ENCODE data around the gene MAGEC3.
"Not testable (repeated sequence)": the region's sequence is repeated elsewhere in the genome, so short reads cannot be mapped to it uniquely, and the experiment has no call there.

Gene MAGEC3, protein sequence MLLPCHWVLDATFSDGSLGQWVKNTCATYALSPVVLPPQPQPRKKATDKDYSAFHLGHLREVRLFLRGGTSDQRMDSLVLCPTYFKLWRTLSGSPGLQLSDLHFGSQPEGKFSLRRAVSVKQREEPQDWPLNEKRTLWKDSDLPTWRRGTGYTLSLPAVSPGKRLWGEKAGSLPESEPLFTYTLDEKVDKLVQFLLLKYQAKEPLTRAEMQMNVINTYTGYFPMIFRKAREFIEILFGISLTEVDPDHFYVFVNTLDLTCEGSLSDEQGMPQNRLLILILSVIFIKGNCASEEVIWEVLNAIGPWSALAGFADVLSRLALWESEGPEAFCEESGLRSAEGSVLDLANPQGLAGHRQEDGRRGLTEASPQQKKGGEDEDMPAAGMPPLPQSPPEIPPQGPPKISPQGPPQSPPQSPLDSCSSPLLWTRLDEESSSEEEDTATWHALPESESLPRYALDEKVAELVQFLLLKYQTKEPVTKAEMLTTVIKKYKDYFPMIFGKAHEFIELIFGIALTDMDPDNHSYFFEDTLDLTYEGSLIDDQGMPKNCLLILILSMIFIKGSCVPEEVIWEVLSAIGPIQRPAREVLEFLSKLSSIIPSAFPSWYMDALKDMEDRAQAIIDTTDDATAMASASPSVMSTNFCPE

DNA sequence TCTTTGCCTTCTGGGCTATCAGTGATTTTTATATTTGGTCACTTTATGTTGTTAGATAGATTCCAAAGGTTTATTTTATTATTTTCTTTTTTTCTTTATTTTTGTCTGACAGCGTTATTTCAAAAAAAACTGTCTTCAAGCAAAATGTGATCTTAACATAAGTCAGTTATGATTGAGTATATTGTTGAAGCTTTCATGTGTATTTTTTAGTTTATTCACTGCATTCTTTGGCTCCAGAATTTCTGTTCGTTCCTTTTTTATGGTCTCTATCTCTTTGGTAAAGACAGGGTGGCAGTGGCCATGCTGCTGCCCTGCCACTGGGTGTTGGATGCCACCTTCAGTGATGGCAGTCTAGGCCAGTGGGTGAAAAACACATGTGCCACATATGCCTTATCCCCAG lies at the start of gene MAGEC3:
Gene MAGEC3, plus strand, starts transcription at position 301 of the 400 bp plus-strand sequence. Its CDS starts 0 bp downstream, at position 301.
- no peak for DNase-seq (ENCODE audit: low spot score)

DNA sequence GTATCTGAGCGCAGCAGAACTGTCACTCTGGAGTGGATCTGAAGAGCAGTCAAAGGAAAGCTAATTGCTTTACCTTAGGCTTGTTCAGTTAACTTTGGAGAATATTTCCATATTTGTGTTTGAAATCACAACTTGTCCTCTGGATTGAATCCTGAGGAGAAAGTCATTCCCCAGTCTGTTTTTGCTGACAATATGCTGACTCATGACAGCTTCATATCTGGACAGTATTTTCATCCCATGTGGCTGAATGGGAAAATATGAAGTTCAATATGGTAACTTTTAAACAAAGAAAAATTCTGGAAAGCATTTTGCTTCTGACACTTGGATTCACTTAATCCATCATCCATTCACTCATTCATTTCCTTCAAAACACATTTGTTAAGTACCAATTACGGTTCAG lies 46.3 kb upstream of the MAGEC3 start:
- DNase-seq (ENCODE audit: low spot score) = no peak

DNA sequence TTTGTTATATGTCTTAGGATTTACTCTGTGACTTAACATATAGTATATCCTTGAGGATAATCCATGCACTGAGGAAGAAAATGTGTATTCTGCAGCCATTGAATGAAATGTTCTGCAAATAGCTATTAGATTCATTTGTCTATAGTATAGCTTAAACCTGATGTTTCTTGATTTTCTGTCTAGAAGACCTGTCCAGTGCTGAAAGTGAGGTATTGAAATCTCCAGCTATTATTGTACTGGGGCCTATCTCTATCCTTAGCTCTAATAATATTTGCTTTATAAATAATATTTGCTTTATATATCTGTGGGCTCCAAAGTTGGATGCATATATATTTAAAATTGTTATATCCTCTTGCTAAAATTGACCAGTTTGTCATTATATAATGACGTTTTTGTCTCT lies 26.7 kb upstream of the MAGEC3 start:
- no peak for DNase-seq (ENCODE audit: low spot score)

DNA sequence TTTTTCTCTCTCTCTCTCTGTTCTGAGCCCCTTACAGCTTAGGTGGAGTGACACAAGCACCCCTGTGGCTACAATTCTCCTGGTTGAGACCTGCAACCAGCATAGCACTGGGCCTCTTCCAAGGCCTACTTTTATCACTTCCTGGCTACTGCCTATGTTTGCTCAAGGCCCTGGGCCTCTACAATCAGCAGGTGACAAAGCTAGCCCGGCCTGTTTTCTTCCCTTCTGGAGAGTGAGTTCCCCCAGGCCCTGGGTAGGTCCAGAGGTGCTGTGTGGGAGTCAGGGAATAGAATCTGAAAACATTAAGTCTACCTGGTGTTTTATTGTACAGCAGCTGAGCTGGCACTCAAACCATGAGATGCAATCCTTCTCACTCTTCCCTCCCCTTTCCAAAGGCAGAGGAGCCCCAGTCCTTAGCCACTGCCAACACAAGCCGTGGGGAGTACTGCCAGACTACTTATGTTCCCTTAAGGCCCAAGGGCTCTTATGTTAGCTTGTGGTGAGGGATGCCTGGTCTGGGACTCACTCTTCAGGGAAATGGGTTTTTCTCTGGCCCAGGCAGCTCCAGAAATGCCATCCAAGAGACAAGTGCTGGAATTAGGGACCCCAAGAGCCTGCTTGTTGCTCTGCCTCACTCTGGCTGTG lies 23.8 kb upstream of the MAGEC3 start:
- DNase-seq (ENCODE audit: low spot score) = no peak

DNA sequence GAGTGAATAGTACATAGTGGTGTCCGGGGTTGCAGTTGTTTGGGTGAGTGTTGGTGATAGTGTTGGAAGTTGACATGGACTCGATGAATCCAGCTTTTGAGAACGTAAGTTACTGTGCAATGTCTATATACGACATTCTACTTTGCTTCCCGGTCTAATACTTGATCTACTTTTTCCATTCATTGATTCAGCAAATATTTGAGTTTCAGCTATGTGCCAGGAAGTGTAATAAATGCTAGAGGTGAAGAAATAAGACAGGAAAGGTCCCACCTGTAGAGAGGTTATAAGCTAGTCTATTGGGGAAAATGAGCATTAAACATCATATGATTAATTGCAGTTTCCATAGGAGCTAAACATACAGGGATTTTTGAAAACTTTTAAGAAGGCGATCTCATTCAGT lies 22.2 kb upstream of the MAGEC3 start:
- DNase-seq (ENCODE audit: low spot score) = no peak

DNA sequence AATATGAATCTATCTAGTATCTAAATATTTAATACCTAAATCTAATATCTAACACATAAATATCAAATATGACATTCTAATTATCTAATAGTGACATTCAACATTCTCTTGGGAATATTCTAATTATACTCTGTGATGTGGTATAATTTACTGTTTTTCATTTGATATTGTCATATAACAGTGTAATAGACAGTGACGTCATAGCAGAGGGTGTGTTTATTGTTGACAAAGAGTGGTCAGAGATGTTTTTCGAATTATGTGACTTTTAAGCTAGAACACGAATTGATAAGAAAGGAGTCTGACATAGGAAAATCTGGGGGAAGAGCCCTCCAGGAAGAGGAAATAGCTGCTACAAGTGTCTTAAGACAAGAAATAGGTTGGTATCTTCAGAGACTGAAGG lies 5.9 kb upstream of the MAGEC3 start:
- no peak for DNase-seq (ENCODE audit: low spot score)

DNA sequence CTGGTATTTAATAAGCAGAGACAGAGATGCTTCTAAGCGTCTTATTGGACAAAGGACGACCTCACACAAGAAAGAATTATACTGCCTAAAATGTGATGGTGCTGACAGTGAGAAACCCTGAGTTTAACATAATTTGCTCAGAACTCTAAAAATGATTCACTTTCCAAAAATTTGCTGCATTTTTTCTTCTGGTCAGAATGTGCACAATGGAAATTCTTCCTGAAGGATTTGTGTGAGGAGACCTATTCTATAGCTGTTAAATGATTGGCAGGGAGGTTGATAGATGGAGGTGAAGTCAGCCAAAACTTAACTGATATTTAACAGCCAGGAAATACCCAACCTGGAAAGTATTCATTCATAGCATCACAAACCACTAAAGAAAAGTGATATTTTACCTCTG lies 1.7 kb downstream of the MAGEC3 start:
- no peak for DNase-seq (ENCODE audit: low spot score)

DNA sequence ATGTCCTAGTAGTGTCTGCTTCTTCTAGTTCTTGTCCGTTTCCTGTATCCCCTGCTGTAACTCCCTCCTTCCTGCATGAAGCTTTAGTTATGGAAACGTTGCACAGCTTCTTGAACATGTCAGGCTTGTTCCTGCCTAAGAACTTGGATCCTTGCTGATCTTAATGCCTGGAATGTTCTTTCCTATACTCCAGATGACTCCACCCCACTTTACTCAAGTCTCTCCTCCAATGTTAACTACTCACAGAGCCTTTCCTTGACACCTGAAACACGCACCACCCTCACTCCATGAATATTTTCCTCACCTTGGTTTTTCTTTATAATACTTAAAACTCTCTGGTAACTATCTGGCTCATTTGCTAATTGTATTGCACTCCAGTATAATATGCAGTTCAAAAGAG lies 19.4 kb downstream of the MAGEC3 start:
- no peak for DNase-seq (ENCODE audit: low spot score)

DNA sequence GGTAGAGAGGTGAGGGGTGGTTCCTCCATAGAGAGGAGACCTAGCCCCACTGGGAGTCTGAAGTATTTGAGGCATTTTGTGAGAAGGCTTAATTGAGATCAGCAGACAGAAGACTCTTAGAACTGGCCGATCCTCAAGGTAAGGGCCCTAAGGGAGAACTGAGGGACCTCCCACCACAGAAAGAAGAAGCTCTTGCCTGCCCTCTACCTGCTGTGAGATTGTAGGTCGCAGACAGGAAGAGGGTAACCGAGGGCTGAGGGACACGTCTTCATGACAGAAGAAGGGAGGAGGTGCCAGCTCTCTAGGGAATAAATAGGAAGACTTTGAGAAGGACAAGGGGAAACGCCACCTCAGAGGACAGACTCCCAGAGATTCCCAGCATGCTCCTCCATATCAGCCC lies 41.5 kb downstream of the MAGEC3 start:
- DNase-seq (ENCODE audit: low spot score) = no peak

DNA sequence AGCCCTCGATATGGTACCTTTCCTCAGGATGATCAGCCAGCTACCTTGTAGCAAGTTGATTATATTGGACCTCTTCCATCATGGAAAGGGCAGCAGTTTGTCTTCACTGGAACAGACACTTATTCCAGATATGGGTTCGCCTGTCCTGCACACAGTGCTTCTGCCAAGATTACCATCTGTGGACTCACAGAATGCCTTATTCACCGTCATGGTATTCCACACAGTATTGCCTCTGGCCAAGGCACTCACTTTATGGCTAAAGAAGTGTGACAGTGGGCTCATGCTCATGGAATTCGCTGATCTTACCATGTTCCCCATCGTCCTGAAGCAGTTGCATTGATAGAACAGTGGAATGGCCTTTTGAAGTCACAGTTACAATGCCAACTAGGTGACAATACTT lies 50.7 kb downstream of the MAGEC3 start:
- DNase-seq (ENCODE audit: low spot score) = not testable (repeated sequence)

DNA sequence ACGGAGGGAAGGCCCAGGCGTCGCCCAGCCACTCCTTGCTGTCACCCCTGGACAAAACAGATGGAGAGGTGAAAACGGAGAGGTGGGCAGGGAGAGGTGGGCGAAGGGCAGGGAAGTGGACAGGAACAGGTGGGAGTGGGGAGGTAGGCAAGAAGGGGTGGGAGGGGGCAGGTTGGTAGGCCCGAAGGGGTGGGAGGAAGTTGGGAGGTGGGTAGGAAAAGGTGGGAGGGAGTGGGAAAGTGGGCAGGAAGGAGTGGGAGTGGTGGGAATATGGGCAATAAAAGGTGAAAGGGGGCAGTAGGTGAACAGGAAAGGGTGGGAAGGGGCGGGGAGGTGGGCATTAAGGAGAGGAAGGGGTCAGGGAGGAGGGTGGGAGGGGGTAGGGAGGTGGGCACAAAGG lies 56.6 kb downstream of the MAGEC3 start:
- no peak for DNase-seq (ENCODE audit: low spot score)

DNA sequence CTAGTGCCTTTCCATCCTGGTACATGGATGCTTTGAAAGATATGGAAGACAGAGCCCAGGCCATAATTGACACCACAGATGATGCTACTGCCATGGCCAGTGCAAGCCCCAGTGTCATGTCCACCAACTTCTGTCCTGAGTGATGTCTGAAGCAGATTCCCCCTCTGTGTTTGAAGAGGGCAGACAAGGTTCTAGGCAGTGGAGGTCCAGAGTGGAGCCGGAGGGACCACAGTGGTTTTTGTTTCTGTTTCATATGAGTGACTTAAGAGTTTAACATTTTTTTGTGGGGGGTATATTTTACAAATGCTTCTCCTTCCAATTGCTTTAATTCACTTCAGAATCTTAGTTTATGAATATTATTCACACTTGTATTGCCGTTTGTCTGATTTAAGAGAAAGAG lies 59.6 kb downstream of the MAGEC3 start:
- DNase-seq (ENCODE audit: low spot score) = no peak

DNA sequence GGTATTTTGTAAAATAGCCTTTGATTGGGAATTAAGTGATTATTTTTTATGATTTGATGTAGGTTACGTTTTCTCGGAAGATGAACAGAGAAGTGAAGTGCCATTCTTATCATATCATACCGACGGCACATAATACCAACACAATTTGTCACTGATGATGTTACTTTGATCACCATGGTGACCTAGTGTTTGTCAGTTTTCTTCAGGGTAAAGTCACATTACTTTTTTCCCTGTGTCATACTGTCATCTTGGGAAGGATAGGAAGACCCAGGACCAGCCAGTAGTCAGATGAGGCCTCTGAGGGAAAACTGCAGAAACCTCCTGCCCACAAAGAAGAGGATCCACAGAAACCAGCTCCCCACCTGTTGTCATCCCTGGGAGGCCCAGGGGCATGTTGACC lies 64.2 kb downstream of the MAGEC3 start:
- DNase-seq (ENCODE audit: low spot score) = no peak

DNA sequence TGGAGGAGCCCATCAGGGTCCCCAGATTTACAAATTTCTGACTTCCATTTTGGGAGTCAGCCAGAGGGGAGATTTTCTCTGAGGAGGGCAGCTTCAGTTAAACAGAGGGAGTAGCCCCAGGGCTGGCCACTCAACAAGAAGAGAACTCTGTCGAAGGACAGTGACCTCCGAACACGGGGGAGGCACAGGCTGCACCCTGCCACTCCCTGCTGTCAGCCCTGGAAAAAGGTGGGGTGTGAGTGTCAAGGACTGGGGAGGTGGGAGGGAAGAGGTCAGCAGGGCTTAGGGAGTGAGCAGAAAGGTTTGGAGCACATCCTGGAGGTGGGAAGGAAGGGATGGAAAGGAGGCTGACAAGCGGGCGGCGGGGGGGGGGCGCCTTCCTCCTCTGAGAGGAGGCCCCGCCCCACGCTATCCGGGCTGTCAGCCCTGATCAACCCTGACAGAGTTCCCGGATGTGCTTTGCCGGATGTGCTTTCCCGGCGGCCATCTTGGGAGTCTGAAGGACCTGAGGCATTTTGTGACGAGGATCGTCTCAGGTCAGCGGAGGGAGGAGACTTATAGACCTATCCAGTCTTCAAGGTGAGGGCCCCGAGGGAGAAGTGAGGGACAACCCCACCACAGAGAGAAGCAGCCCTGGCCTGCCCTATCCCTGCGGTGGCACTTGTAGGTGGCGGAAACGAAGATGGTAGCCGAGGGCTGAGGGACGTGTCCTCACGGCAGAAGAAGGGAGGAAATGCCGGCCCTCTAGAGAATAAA lies 65.5 kb downstream of the MAGEC3 start, which contains the start of gene MAGEC1:
Gene MAGEC1, plus strand, starts transcription at position 495 of the 756 bp plus-strand sequence. CDS start 1,179 bp downstream, outside the sequence.
- no peak for DNase-seq (ENCODE audit: low spot score)

DNA sequence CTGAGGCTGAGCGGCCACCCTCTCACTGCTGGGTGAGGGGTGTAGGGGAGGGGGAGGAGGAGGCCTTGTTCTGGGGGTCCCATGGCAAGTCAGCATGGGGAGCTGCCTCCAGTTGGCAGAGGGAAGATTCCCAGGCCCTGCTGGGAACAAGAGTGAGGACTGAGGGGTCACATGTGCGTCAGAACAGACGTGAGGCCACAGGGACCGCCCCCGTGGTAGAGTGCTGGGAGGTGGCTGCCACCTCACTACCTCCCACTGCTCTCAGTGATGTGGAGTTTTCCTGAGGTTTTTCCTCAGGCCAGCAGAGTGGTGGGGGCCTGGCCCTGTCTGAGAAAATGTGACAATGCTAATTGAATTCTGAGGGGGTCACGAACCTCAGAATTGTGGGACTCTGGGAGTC lies 66.1 kb downstream of the MAGEC3 start:
- no peak for DNase-seq (ENCODE audit: low spot score)

DNA sequence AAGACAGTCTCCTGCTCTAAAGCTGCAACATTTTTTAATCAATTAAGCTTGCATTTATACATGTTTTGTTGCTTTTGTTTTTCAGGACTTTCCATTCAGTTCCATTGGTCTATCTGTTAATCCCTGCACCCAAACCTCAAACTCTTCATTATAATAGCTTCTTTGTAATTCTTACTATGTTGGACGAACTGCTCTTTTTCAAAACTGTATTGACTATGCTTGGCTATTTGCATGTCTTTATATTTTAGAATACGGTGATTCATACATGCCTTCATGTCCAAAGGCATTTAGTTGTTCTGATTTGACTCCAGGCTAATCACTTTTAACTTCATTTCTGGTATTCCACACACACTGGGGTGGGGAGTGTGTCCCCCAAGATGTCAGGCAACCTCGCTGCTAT lies 79.7 kb downstream of the MAGEC3 start:
- no peak for DNase-seq (ENCODE audit: low spot score)

DNA sequence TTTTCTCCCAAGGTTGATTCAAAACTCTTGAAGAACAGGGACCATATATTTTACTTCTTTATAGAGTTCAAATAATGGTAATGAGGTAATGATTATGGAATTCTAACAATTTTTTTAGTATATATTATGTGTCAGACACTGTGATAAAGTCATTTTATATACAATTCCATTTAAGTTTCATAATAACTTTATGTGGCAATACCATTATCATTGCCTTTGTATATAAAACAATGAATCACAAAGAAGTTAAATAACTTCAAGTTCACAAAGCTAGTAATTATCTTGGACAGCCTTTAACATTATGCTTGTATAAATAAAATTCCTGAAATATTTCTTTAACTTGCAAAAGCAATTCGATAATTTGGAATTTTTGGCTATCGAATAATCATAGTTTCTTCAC lies 86.2 kb downstream of the MAGEC3 start:
- no peak for DNase-seq (ENCODE audit: low spot score)

DNA sequence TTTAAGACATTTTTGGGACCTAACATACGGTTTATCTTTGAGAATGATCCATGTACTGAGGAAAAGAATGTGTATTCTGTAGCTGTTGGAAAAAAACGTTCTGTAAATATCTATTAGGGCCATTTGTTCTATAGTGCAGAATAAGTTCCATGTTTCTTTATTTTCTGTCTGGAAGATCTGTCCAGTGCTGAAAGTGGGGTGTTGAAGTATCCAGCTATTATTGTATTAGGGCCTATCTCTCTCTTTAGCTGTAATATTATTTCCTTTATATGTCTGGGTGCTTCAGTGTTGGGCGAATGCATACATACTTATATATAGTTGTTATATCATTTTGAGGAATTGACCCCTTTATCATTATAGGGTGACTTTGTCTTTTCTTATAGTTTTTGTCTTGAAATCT lies 90.3 kb downstream of the MAGEC3 start:
- DNase-seq (ENCODE audit: low spot score) = no peak

DNA sequence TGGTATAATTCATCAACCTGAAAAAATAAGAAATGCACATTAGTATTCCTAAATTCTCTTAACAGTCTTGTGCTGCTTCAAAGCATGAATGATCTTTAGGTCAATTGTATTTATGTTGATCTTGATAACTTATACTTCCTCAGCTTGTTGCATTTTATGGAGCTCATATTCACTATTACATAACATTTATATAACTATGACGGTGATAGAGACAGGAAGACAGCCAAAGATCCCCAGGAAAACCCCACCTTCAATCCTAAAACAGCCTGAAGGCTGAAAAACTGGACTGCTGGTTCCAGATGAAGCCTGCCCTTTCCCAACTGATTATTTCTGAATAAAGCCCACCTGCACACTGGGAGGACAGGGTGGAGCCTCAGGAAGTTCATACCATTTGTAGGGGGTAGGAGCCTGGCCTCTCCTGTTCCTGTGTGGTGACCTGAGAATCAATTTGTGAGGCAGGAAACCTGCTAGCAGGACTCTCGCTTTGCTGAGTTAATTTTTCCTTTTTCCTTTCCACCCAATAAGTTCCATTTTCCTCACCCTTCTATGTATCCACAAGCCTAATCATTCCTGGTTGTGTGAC lies 96.0 kb downstream of the MAGEC3 start:
- no peak for DNase-seq (ENCODE audit: low spot score)

DNA sequence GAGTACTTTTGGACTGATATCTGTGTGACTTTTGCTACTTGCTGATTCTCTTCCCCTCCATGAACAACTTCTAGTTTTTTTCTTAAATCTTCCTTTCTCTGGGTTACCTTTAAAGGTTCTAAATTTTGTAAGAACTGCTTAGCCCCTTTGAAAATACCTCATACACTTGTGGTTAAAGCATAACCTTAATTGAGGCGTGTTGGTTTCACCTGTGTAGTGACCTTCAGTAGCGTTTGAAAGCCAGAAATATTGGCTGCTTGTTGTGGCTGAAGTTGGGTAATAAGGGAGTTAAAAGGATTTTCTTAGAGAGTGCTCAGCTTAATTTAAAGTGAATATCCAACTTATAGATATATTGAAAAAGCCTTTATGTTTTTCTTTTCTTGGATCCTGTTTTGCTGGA lies 97.5 kb downstream of the MAGEC3 start:
- DNase-seq (ENCODE audit: low spot score) = no peak

DNA sequence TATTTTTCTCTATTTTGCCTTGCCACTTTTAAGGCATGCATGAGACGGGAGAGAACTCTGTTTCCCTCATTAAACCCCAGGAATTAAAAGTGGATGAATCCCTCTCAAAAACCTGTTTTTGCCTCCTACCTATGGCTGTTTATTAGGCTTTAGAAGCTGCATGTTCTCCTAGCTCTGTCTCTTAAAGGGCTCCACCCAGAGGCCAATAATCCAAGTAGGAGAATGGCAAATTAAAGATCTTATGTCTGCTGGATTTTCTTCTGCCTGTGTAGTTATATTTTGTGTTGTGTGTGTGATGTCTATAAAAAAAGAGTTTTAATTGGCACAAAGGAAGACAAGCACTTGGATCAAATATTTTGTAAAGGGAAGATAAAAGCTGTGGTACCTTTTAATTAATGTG lies 98.0 kb downstream of the MAGEC3 start:
- DNase-seq (ENCODE audit: low spot score) = no peak

DNA sequence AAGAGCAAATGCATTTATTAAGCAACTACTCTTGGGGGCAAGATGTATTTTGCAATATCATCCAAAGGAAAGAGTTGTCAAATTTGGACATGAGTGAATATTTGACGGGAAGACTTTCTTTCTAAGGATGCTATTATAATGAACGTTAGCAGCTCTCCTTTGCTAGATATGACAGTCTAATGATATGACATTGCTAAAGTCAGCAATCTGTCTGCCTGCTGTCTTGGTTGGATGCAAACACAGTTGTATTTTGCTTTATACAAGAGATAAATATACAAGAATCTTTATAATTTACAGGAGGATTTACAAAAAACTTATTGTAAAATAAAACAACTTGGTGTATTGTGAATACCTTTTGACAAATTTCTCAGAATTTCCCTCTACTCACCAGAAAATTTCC lies 103.1 kb downstream of the MAGEC3 start:
- DNase-seq (ENCODE audit: low spot score) = no peak

Data from D341Med (cell line).